Measurements from ENCODE around the gene AKAP7.
"Not testable (repeated sequence)": the region's sequence is repeated elsewhere in the genome, so short reads cannot be mapped to it uniquely, and the experiment has no call there.

The AKAP7 gene

DNA sequence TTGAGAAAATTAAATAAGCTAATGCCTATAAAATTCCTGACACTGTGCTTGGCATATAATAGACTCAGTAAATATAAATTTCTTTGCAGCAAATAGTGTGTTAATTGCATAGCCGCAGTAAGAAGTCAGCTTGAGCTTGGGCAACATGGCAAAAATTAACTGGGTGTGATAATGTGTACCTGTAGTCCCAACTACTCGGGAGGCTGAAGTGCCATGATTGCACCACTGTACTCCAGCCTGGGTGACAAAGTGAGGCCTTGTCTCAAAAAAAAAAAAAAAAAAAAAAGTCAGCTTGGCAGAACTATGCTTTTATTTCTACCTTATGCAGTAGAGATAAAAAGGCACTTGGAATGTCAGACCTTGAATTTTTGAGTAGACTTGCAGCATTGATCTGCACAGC, 121.8 kb downstream of the AKAP7 start:
- DNase-seq, result no peak

DNA sequence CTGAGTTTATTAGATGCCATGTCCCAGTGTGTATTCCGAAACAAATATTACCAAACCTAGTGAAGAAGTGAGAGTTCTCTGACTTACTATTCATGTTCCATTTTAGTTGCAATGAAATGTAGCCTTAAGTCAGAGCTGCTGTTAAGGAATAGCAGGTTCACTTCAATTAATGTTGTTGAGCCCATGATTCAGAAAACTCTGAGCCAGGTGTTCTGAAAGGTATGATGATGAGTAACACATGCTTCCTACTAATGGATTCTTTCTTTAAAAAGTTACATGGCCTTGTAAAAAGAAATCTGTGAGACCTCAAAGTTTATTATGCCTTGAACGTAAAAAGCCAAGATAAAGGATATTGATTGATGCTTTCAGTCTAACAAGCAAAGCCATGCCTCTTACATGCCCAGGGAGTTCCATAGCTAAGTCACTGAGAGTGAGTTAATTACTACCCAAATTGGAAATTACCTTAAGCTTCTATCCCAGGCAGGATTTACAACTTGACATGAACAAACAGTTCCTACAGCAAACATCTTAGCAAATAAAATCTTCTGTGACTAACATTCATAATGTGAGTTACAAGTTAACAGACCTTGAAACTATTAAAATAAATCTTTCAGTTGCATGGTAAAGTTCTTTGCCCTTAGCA, 122.9 kb downstream of the AKAP7 start:
- DNase-seq, result no peak

DNA sequence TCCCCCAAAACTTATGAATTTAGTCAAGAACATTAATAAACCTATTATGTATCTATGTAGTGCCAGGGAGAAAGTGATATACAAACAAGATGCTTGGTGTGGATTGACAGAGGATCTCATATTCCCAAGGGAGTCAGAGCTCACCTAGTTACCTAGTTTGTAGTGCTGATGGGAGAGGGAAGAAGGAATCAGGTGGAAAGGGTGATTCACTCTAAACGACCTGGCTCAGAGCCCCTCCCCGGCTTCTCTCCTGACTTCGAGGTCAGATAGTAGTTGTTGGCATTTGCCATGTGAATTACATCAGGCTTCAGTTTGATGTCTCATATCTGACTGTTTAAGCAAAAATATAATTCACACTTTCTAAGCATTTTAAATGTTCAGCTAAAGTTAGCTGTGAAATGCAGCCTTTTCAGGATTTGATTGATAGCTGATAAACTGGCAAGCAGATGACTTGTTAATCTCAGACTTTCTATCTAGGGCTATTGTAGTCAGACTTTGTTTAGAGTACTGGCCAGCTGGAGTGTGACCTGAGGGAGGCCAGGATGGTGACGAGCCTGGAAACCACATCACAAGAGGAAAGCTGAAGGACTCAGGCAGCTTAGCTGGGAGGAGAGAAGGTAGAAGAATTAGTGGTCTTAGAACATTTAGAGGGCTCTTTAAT, 123.7 kb downstream of the AKAP7 start:
- DNase-seq, result no peak

DNA sequence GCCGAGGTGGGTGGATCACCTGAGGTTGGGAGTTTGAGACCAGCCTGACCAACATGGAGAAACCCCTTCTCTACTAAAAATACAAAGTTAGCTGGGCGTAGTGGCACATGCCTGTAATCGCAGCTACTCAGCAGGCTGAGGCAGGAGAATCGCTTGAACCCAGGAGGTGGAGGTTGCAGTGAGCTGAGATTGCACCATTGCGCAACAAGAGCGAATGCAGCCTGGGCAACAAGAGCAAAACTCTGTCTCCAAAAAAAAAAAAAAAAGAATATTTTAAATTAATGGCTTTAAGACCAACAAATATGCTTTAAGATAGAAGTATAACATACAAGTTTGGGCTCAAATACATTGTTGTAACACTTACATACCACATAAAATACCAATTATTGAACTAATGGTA, 125.7 kb downstream of the AKAP7 start:
- DNase-seq, result not testable (repeated sequence)

DNA sequence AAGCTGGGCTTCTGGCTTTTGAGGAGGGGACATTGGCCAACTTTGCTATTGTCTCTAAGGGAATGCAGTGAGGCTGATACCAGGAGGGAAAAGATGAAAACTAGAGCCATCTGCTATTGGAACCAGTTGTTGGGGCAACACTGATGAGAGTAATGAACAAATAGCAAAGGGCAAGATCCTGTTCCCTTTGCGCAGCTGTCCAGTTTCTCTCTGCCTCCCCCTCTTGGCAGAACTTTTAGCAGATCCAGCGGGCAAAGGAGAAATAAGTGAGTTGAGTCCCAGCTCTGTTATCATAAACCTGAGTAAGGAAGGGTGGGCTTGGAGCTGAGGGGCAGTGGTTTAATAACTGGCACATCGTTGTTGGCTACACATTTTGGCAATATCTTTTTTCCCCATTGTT, 126.8 kb downstream of the AKAP7 start:
- DNase-seq, result no peak

DNA sequence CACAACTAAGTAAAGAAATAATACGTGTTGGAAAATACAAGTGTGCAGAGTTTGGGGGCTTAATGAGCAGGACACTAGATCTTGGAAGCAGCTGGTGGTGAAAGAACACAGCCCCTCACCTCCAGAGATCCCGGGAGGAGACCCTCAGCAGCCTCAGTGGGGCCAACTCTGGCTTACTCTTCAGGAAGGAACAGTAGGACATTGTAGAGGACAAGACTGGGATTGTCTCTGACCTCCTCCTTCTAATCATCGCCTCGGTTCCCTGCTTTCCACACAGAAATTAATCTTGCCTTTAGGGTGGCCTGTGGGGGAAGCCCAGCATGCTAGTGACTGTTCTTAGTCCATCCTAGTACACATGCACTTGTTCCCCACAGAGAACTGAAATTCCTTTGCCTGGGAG, 130.7 kb downstream of the AKAP7 start:
- DNase-seq, result no peak

DNA sequence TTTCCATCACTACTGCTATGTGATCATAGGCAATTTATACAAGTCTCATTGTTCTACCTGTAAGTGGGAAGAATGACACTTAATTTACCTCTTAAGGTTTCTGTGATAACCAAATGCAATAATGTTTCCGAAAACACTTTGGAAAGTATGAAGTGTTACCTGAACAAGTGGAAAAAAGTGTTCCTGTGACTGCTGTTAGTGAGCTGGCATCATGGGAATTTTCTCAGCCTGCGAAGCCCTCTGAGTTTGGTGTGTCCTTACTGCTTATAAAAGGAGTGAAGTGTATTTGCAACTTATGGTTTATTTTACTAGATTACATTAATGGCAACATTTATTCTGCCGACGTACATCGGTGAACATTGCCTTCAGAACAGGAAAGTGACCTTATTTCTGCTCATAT, 133.0 kb downstream of the AKAP7 start:
- DNase-seq, result no peak

DNA sequence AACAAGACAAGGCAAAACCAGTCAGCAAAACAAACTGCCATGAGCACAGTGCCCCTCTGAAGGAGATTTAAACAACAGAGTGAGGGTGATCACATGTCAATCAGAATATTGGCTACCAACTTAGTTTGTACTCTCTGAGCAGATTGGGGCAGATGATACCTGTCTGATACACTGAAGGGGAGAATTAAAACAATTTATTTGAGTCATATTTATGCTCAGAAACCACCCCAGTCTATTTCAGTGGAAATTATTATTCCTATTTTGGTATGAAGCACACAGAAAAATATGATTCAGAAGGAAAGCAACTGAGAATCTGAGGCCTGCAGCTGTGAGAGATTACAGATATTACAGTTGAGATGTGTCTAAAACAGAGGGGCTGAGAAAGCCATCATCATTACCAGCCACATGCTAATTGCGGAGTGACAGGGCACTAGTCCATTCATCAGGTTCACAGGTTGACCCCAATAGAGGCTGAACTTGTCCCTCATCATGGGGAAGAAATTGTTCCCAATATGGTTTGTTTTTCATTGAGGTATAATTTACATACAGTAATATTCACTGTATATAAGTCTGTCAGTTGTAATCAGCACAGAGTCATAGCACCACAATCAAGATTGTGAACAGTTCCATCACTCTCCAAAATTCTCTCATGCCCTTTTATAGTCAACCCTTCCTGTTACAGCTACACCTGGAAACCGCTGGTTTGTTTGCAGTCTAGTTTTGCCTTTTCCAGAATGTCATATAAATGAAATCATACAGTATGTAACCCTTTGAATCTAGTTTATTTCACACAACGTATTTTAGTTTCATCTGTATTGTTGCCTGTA, 134.5 kb downstream of the AKAP7 start:
- DNase-seq, result no peak

DNA sequence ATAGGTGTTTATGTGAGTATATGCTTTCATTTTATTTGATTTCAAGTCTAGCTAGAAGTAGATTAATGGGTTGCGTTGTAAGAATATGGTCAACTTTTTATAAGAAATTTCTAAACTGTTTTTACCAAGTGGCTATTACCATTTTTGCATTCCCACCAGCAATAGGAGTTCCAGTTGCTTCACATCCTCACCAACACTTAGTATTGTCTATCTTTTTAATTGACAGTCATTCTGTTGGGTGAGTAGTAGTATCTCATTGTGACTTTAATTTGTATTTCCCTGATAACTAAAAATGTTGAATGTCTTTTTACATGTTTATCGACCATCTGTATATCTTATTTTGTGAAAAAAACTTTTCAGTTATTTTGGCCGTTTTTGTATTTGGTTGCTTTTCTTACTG, 135.3 kb downstream of the AKAP7 start:
- DNase-seq, result no peak

DNA sequence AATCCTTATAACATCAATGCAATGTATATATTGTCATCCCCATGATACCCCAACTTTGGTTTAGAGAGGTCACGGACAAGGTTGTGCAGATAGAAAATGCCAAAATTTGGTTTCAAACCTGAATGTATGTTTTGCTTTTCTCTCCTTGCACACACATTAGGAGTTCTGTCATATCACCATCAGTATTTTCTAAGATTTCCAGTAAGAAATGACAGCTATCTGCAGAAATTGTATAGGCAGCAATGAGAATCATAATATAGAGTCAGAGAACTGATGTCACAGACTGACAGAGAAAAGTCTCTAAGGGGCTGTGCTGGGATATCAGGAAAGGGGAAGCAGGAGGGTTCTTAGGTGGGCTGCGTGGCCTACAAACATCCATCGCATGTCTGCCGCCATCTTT, 140.0 kb downstream of the AKAP7 start:
- no peak for DNase-seq

DNA sequence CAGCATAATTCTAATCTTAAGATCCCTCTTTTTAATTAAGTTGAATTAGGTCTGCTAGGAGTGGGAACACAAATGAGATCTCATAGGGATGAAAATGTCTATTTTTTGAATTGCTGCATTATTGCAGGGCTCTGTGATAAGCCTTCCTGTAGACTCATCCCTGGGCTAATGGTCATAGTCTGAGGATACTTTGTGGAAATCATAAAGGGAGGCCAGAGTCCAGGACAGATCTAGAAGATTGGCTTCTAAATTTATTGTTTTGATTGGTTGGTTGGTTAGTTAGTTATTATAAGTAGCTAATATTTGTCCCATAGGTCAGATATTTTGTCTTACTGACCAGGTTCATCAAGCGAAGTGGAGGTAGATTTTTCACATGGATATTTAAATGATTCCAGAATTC, 142.3 kb downstream of the AKAP7 start:
- no peak for DNase-seq

DNA sequence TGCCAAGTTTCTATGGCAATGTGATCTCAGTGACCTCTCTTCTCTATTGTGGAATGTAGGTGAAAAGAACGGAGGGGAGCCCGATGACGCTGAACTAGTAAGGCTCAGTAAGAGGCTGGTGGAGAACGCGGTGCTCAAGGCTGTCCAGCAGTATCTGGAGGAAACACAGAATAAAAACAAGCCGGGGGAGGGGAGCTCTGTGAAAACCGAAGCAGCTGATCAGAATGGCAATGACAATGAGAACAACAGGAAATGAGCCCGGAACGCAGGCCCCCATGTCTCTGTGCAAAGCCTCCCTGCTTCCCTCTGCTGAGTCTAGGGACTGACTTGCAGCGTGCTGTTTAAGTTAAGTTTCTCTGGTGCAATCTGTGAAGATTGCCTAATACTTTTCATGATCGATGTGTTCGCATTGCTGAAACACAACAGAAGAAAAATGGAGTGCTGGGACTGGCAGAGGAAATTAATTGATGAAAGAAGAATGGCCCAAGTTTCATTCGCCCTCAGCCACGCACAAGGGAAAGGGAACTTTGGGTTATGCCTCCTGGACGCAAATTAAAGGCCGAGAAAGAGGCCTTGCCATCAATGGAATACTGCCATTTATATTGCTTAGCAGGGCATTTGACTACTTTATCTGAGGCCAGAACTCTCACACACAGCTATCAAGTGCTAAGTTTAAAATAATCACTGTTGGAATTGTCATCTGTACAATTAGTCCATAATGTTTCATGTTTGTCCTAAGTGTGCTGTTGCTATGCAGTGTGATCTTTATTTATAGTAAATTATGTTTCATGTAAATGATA, 146.4 kb downstream of the AKAP7 start:
- DNase-seq, result no peak

DNA sequence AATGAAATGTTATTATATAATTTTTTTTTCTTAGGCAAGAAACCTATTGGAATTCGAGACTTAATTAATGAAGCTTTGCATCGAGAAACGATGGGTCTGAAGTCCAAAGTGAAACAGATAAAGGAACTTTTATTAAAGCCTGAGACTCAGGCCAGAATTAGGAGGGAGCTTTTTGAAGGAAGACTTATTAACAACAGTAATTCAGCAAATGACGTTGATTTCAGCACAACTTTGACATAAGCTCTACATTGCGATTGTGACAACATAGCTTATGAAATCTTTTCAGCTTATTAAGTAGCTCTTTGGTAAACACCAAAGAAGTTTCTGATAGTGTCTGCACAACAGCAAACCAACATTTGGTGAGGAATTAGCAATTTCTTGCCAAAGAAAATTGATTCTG, 147.1 kb downstream of the AKAP7 start:
- no peak for DNase-seq

DNA sequence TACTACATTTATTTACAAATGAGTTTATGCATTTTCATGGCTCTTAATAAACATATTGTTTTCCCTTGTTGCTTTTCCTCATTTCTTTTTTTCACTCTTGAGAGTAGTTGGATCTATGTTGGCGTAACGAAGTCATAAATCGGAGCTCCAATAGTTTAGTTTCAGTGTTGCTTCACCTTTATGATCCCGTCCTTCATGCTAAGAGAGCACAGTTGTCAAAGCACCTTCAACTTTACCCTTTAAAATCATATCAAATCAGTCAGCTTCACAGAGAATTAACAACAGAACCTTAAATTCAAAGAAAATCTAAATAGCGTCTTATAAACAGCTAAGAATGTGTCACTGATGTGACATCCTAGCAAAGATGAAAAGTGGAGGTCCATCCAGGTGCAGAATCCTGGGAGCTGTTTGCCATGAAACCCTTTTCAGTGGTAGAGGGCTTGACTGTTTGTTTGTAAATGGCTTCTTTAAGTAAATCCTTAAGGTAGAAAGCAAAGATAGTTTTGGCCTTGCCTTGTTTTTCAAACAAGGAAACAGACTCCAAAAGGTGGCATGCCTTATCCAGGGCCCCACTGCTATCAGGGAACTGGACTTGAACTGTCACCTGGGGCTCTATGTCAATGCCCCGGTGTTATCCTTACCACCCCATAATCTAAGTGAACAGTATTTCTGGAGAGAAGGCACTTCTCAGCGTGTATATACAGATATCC, 148.4 kb downstream of the AKAP7 start:
- no peak for DNase-seq

DNA sequence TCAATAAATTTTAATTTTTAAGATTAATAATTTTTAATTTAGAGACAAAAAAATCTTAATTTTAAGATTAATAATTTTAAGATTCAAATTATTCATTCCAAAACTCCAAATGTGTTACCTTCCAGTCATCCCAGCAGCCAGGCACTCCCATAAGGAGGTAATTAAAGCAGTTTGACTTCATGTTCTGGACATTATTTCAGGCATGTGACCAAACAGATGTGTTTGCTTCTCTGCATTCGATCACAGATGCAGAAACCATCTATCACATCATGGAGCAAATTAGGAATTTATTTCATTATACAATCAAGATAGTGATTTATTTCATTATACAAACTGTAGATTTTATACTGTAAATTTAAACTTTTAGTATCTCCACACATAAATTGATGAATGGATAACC, 150.3 kb downstream of the AKAP7 start:
- no peak for DNase-seq

DNA sequence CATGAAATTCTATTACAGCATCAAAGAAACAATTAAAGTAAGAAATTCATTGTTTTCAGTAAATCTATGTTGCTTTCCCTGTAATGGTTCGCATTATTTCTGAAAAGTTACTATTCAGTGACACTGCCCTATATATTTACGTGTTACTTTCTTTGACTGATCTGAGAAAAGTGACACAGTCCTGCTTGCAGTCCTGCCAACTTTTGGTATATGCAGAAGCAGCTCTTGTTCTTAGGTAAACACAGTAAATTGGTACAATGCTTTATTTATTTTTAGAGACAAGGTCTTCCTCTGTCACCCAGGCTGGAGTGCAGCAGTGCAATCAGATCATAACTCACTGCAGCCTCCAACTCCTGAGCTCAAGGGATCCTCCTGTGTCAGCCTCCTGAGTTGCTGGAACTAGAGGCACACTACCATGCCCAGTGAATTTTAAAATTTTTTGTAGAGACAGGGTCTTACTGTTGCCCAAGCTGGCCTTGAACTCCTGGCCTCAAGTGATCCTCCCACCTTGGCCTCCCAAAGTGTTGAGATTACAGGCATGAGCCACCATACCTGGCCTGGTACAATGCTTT, 151.3 kb downstream of the AKAP7 start:
- DNase-seq, result no peak

DNA sequence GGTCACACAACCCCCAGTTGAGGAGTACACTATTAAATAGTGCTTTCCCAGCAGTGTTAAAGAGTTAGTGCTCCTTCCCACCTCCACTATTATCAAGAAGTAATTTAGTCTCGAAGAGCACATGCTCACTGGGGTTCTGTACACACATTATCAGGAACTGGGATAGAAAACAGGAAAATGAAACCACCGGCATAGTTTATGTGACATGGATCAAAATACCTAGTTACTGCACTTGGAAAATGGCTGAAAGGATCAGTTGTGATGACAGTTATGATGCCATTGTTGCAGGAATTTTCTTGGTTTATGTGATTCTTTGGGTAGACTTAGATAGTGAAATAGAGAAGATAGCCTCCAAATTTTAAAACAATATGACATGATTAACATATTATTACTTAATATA, 152.9 kb downstream of the AKAP7 start:
- no peak for DNase-seq

DNA sequence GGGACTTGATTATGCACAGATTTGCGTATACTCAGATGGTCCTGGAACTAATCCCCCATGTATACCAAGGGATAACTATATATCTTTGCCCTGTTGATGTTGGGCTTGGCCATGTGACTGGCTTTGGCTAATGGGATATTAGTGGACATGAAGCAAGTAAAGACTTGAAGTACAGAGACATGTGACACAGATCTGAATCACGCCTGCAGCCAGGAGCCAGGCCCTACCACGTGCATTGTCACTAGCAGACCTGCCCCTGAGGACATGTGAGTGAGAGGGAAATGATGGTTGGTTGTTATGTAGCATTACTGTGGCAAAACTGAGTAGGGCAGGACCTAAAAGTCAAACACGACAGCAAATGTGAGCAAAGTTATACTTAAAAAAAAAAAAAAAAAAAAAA, 155.7 kb downstream of the AKAP7 start:
- DNase-seq, result no peak

DNA sequence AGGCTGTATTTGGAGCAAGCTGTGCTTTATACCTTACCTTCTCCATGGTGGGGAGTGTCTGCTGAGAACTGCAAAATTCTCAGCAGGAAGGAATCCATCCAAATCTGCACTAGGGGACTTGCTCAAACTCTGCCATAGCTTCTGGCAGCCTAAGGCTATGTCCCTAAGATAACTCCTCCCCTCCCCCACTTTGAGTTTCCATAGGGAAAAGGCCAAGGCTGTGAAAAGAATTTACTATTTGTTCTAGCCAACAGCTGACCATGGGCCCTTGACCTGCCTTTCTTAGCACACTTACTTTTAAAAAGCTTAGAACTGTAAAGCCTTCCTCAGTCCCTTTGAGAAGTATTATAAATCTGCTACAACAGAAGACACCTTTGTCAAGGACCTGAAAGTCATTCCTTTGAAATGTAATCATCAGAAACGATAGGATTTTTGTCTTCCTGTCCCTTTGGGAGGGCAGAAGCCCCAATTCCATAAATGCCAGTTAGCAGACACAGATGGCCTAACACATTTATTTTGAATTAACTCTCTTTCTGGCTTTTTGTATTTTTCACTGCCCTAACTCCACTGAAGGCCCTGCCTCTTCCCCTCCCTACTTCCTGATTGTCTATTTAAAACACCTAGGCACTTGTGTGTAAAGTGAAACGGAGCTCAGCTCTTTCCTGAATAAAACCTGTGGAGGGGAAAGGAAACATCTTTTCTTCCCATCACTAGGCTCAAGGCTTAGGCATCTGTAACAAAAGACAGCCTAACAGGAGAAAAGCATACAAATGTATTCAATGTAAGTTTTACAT, 157.1 kb downstream of the AKAP7 start:
- no peak for DNase-seq

DNA sequence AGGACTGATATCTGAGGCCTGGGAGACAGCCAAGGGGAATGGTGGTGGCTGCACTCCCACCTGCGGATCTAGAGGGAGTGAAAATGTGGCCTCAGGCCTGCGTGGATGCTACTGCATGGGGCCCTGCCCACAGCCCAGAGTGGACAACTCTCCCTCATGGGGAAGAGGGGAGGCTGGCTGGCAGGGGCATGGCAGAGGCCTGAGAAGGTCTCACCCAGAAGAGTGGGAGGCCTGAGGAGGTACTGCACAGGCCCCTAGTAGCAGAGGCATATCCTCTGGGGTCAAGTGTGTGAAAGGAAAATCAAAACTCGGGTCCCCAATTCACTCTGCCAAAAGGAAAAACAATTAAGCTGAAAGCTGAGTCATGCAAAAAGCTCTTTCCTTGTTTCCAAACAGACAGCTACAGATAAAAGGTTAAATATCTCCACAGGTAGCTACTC, 158.2 kb downstream of the AKAP7 start:
- DNase-seq, result no peak

DNA sequence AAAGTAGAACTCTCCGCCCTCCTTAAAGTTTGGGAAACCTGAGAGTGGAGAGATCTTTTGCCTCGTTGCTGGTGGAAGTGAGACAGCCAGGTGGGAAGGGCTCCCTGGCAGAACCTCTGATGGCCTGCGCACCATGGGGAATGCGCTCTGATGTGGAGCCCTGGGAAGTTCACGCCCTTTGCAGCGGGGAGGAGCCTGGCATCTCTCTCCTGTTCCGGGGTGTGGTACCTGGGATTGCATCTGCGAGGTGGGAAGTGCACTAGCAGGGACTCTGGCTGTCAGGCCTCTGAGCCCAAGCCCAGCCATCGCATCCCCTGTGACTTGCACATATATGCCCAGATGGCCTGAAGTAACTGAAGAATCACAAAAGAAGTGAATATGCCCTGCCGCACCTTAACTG, 159.8 kb downstream of the AKAP7 start:
- no peak for DNase-seq
